Measurements from ENCODE around the gene ITGAL.

- TF ChIP-seq, protein P1, sequence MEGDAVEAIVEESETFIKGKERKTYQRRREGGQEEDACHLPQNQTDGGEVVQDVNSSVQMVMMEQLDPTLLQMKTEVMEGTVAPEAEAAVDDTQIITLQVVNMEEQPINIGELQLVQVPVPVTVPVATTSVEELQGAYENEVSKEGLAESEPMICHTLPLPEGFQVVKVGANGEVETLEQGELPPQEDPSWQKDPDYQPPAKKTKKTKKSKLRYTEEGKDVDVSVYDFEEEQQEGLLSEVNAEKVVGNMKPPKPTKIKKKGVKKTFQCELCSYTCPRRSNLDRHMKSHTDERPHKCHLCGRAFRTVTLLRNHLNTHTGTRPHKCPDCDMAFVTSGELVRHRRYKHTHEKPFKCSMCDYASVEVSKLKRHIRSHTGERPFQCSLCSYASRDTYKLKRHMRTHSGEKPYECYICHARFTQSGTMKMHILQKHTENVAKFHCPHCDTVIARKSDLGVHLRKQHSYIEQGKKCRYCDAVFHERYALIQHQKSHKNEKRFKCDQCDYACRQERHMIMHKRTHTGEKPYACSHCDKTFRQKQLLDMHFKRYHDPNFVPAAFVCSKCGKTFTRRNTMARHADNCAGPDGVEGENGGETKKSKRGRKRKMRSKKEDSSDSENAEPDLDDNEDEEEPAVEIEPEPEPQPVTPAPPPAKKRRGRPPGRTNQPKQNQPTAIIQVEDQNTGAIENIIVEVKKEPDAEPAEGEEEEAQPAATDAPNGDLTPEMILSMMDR (conservative IDR thresholded peaks at IDR 0.05; ENCODE audit: low read length): no peak
- TF ChIP-seq EZH2phosphoT487 (IDR thresholded peaks at IDR 0.05; ENCODE audit: borderline replicate concordance, low read depth, low read length): no peak
Measured at GRCh38 chr16:30565526-30565925, 93.0 kb downstream of the ITGAL start.

Measured in OCI-LY7 (cell line).